Putamen (tissue), 1 donor: ENCODE measurements around the gene NFS1.
A peak's percentile ranks its signal among the peaks of the same experiment; 100 is the strongest.
"Not testable (repeated sequence)": the region's sequence is repeated elsewhere in the genome, so short reads cannot be mapped to it uniquely, and the experiment has no call there.

ENCODE experiments used
- DNase-seq: peaks from one replicate; pipeline ENCODE4 v3.0.0-alpha.2; 2016; ENCODE audit warnings: low spot score

Gene NFS1

GRCh38 chr20:35699127-35699956, at the start of gene NFS1, which contains the start of gene ROMO1:
Gene NFS1, minus strand, starts transcription at chr20:35699352. Its CDS starts 64 bp downstream, at chr20:35699288.
Gene ROMO1, plus strand, starts transcription at chr20:35699405. Its CDS starts 228 bp downstream, at chr20:35699633.
- DNase-seq, result peak; percentile 81

- DNase-seq, result not testable (repeated sequence)
Observed at GRCh38 chr20:35744492-35744841, 45.3 kb upstream of the NFS1 start.

GRCh38 chr20:35743693-35744491, 44.7 kb upstream of the NFS1 start:
- no peak for DNase-seq

GRCh38 chr20:35742741-35743523, 43.8 kb upstream of the NFS1 start:
- peak; percentile 23 for DNase-seq

GRCh38 chr20:35741892-35742740, 43.0 kb upstream of the NFS1 start, which contains the start of gene RBM39:
Gene RBM39, minus strand, starts transcription at chr20:35742260. Its CDS starts 1,386 bp downstream, at chr20:35740874.
- DNase-seq, result peak; percentile 100

GRCh38 chr20:35739294-35740163, 40.4 kb upstream of the NFS1 start:
- DNase-seq, result no peak

GRCh38 chr20:35738410-35739179, 39.4 kb upstream of the NFS1 start:
- DNase-seq, result no peak

- no peak for DNase-seq
Observed at GRCh38 chr20:35737865-35738333, 38.7 kb upstream of the NFS1 start.

GRCh38 chr20:35735826-35736470, 36.8 kb upstream of the NFS1 start:
- DNase-seq, result no peak

- DNase-seq, result no peak
Observed at GRCh38 chr20:35734777-35735649, 35.9 kb upstream of the NFS1 start.

GRCh38 chr20:35734374-35734773, 35.2 kb upstream of the NFS1 start:
- DNase-seq, result no peak

GRCh38 chr20:35732644-35732982, 33.5 kb upstream of the NFS1 start:
- no peak for DNase-seq

- no peak for DNase-seq
Observed at GRCh38 chr20:35731862-35732643, 32.9 kb upstream of the NFS1 start.

GRCh38 chr20:35731469-35731788, 32.3 kb upstream of the NFS1 start:
- DNase-seq, result no peak

- no peak for DNase-seq
Observed at GRCh38 chr20:35730583-35731468, 31.7 kb upstream of the NFS1 start.
